ENCODE data around the gene PRSS57.

The PRSS57 gene

DNA sequence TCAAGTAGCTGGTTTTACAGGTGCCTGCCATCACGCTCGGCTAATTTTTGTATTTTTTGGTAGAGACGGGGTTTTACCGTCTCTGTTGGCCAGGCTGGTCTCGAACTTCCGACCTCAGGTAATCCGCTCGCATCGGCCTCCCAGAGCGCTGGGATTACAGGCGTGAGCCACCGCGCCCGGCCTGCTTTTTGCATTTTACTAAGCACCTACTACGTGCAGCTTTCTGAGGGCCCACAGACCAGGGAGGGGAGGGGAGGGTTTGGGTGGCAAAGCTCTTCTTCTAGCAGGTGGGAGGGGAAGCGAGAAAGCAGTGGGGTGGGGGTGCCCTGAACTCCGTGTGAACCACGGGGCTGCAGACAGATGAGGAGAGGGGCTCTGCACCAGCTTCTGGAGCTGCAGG is 28.5 kb upstream of the PRSS57 start:
- Histone ChIP-seq H3K9me3 (no peaks in the 10 kb centered on the region), H3K4me2 (peak overlapping the region; percentile 98), H3K36me3 (peaks cover 10% of the 10 kb centered on the region), H3K27me3 (no peaks in the 10 kb centered on the region), H3K9ac (peak overlapping the region; percentile 63; the same call in 1 of the 2 replicates), H3K4me1 (peaks cover 92% of the 10 kb centered on the region), H3K4me3 (peak overlapping the region; percentile 56), H3K27ac (peak overlapping the region; percentile 87), H4K20me1 (peaks cover 32% of the 10 kb centered on the region)
- no peak for TF ChIP-seq Cebpa-rat (IDR thresholded peaks at IDR 0.05)

DNA sequence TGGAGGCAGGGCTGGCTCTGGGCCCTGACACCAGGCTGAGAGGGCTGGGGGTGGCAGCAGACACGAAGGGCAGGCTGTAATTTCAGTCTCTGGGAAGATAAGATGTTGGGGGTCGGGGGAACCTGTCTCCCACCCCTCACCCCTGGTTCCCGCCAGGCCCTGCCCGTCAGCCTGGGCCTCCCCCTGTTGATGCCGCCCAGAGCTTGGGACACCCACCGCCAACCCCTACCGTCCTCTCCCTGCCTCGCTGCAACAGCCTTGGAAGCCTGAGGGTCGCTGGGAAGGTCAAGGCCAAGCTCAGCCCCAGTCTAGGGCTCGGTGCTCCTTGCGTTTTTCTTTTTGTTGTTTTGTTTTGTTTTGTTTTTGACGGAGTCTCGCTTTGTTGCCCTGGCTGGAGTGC is 28.0 kb upstream of the PRSS57 start:
- Histone ChIP-seq H3K27me3 (no peaks in the 10 kb centered on the region), H3K4me2 (peak overlapping the region; percentile 98), H3K4me3 (peak overlapping the region; percentile 56), H3K9ac (peak overlapping the region; percentile 63), H3K9me3 (no peaks in the 10 kb centered on the region), H3K36me3 (peaks cover 10% of the 10 kb centered on the region), H3K27ac (peak overlapping the region; percentile 87), H4K20me1 (peaks cover 37% of the 10 kb centered on the region), H3K4me1 (peaks cover 92% of the 10 kb centered on the region)
- no peak for TF ChIP-seq Cebpa-rat (IDR thresholded peaks at IDR 0.05)

DNA sequence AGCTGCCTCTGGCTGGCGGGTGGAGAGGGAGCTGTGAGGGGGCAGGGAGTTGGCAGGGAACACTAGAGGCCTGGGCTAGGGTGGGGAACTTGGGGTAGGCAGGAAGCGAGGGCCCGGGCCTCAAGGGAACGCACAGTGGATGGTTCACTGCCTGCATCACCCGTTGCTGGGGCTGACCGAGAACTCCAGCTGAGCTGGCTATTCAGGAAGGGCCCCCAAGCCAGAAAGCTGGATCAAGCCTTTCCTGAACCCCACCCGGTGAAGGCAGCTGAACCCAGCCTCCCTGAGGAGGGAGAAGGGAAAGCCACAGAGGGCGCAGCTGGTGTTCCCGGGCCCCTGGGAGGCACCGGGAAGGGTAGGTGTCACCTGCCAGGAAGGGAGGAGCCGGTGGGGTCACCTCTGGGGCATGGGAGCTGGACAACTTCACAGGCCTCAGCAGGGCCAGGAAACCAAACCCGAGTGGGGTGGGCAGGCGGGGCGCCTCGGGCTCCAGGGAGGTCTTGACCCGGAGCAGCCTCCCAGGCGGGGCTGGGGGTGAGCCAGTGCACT is 27.4 kb upstream of the PRSS57 start:
- Histone ChIP-seq H4K20me1 (peaks cover 43% of the 10 kb centered on the region), H3K36me3 (peaks cover 10% of the 10 kb centered on the region), H3K4me3 (peak overlapping the region; percentile 56), H3K4me2 (peak overlapping the region; percentile 98), H3K9ac (peak overlapping the region; percentile 63; the same call in 1 of the 2 replicates), H3K27ac (peak overlapping the region; percentile 87), H3K4me1 (peaks cover 92% of the 10 kb centered on the region), H3K27me3 (no peaks in the 10 kb centered on the region), H3K9me3 (no peaks in the 10 kb centered on the region)
- no peak for TF ChIP-seq Cebpa-rat (IDR thresholded peaks at IDR 0.05)

DNA sequence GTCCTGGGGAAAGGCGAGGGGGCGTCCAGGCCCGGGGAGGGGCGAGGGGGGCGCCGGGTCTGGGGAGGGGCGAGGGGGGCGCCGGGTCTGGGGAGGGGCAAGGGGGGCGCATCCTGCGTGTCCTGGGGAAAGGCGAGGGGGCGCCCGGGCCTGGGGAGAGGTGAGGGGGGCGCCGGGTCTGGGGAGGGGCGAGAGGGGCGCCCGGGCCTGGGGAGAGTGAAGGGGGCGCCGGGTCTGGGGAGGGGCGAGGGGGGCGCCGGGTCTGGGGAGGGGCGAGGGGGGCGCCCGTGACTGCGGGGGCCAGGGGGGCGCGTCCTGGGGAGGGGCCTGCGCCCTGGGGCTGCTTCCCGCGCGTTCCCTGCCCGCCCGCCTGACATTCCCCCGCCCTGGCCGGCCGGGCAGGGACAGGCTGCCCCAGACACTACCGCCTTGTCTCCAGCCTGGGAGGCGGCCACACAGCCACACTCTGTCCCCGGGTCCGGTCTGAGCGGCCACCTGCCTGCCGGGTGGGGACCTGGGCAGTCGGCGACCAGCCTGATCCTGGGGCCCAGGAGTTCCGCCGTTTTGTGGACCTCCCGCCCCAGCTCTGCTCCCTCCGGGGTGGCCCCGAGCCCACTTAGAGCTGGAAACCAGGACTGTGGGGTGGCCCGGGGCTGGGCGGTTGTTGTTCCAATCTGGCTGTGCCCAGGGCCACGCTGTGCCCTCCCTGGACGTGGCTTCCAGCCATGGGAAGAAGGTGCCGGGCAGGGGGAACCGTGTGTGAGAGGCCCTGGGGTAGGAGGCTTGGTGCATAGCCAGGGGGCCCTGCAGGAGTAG is 25.3 kb upstream of the PRSS57 start:
- TF ChIP-seq Cebpa-rat (IDR thresholded peaks at IDR 0.05) = no peak
- peak overlapping the region; percentile 98 for H3K4me2 ChIP-seq

DNA sequence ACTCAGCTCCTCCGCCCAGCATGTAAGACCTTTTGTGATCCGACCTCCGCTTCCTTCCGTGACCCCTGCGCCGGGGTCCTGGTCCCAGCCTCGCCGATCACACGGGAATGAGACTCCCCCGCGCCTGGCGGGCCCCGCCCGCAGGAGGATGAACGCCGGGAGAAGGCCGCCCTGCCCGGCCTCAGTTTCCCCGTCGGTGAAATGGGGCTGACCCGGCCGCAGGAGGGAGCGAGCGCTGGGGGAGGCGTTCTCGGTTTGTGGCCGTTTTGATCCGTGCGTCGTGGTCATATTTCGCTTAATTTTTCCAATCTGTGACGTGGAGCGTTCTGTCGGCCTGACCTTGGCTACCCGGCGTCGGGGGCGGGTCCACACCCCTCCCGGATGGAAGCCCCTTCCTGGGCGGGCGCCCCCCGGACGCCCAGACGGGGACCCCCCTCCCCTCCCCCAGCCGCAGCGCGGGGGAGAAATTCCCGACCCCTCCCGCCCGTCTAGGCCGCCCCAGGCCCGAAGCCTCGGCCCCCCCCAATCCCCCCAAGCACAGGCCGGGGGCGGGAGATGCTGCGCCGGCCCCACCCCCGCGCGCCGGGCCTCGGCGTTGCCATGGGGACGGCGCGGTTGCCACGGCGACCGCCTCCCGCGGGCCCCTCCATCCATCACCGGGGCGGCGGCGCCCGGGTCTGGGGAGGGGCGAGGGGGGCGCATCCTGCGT is 24.5 kb upstream of the PRSS57 start:
- no peak for TF ChIP-seq Cebpa-rat (IDR thresholded peaks at IDR 0.05)
- Histone ChIP-seq H4K20me1 (peaks cover 64% of the 10 kb centered on the region), H3K9me3 (peaks cover 9% of the 10 kb centered on the region), H3K36me3 (peaks cover 13% of the 10 kb centered on the region), H3K27me3 (no peaks in the 10 kb centered on the region), H3K4me1 (peaks cover 88% of the 10 kb centered on the region), H3K4me3 (peak overlapping the region; percentile 25; the same call in 1 of the 2 replicates), H3K9ac (no peak overlapping the region), H3K27ac (peak overlapping the region; percentile 43), H3K4me2 (peak overlapping the region; percentile 89)

More for the DNA sequence above, 25.3 kb upstream of the PRSS57 start:
- Histone ChIP-seq H3K9ac (peak overlapping the region; percentile 47), H3K4me3 (0 out of 2 replicates have a peak overlapping the region, but pooled peaks have one; percentile 22), H3K27ac (peak overlapping the region; percentile 83), H3K4me1 (peaks cover 94% of the 10 kb centered on the region), H3K9me3 (peaks cover 2% of the 10 kb centered on the region), H4K20me1 (peaks cover 58% of the 10 kb centered on the region), H3K36me3 (peaks cover 5% of the 10 kb centered on the region), H3K27me3 (no peaks in the 10 kb centered on the region)

DNA sequence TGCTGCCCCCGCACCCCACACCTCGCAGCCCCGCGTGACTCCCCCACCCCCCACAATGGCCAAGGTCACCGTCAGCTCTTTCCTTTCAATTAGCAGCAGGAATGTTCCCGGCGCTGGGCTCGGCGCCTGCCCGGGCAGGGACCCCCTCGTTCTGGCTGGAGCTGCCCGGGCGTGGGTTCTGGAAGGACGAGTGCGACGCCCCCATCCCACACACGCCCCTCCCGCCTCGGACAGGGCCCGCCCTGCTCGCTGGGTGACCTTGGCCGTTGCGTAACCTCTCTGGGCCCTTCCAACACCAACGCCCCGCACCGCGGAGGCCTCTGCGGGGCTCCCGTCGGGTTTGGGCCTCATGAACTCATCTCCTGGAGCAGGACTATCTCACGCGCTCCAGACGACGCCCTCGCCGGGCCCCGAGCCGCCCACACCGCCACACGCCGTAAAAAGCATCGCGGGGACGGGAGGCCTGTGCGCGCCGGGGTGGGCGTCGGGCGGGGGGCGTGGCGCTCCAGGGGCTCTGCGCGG is 23.8 kb upstream of the PRSS57 start:
- H3K4me1 ChIP-seq = peaks cover 81% of the 10 kb centered on the region
- H4K20me1 ChIP-seq = peaks cover 67% of the 10 kb centered on the region
- no peaks in the 10 kb centered on the region for H3K27me3 ChIP-seq
- peak overlapping the region; percentile 89 for H3K4me2 ChIP-seq
- H3K9me3 ChIP-seq = peaks cover 11% of the 10 kb centered on the region
- peak overlapping the region; percentile 25 for H3K4me3 ChIP-seq
- peaks cover 16% of the 10 kb centered on the region for H3K36me3 ChIP-seq
- 0 out of 2 replicates have a peak overlapping the region, but pooled peaks have one; percentile 24 for H3K9ac ChIP-seq
- peak overlapping the region; percentile 43 for H3K27ac ChIP-seq
- TF ChIP-seq Cebpa-rat (IDR thresholded peaks at IDR 0.05) = peak; percentile 48; the same call in 1 of the 2 replicates

DNA sequence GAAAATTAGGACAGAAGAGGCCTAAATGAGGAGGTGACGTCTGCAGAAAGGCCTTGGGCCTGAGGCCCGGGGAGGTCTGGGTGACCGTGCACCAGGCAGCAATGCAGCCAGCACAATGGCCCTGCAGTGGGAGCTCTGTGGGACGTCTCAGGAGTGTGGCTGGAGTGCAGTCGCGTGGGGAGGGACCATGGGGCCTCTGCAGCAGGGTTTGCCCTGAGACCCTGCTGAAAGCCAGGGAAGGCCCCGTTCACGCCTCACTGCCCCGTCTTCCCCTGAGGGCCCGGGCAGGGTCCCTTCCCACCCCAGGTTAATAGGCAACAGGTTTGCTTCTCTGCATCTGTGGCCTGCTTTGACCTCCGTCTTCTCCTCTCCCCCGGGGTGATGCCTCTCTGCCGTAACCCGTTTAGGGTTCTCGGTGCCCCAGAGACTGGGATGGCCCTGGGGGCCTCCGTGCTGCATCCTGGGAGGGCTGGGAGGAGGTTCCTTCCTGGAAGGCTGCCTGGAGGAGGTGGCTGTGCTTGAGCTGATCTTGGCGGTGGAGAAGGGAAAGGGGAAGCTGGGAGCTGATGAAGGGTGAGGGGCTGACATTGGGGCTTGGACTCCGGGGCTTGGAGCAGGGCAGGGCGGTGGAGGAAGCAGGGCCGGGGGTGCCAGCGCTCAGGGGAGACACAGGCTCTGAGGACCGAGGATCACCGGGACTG is 23.1 kb upstream of the PRSS57 start:
- peaks cover 19% of the 10 kb centered on the region for H3K36me3 ChIP-seq
- peaks cover 76% of the 10 kb centered on the region for H3K4me1 ChIP-seq
- H4K20me1 ChIP-seq = peaks cover 71% of the 10 kb centered on the region
- H3K4me3 ChIP-seq = peak overlapping the region; percentile 41
- H3K4me2 ChIP-seq = peak overlapping the region; percentile 89
- peak overlapping the region; percentile 57; the same call in 1 of the 2 replicates for H3K9ac ChIP-seq
- TF ChIP-seq Cebpa-rat (IDR thresholded peaks at IDR 0.05) = no peak
- no peaks in the 10 kb centered on the region for H3K27me3 ChIP-seq
- peak overlapping the region; percentile 43 for H3K27ac ChIP-seq
- peaks cover 11% of the 10 kb centered on the region for H3K9me3 ChIP-seq

DNA sequence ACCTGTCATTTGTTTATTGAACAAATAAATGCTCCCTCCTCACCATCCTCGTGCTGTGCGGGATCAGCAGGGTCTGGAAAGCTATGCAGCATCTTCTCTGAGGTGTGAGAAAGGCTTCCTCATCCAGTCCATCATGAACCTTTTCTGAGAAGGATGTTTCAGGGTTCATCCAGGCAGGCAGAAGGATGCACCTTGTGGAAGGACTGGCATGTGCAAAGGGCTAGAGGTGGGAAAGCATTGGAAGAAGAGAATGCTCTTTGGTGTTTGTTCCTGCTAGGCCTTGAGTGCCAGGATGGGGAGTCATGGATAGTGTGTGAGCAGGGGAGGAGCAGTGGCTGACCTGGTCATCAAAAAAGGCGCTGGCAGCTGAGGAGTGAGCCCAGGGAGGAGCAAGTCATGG is 20.1 kb upstream of the PRSS57 start:
- TF ChIP-seq Cebpa-rat (IDR thresholded peaks at IDR 0.05) = no peak
- Histone ChIP-seq H3K27ac (0 out of 2 replicates have a peak overlapping the region, but pooled peaks have one; percentile 22), H3K4me3 (no peak overlapping the region)

DNA sequence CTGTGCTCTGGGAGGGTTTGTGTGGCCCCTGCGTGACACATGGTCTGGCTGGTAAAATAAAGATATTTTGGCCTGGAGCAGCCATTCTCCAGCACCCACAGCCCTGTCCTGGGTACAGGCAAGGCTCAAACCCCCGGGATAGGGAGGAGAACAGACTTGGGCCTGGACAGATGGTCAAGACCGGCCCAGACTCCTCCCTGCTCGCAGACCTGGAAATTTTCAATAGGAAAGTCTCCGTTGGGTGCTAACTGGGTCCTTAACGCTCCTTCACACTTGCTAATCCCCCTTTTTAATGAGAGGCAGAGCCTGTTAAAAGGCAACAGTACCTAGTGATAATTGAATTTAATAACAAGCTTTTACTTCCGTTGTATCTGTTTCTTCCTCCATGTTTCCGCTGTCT is 16.0 kb upstream of the PRSS57 start:
- Histone ChIP-seq H3K27ac (peak overlapping the region; percentile 91), H3K4me3 (peak overlapping the region; percentile 94), H3K4me1 (peaks cover 54% of the 10 kb centered on the region), H3K9me3 (peaks cover 11% of the 10 kb centered on the region), H4K20me1 (peaks cover 51% of the 10 kb centered on the region), H3K9ac (peak overlapping the region; percentile 88), H3K27me3 (no peaks in the 10 kb centered on the region), H3K36me3 (peaks cover 26% of the 10 kb centered on the region), H3K4me2 (peak overlapping the region; percentile 100)
- no peak for TF ChIP-seq Cebpa-rat (IDR thresholded peaks at IDR 0.05)

More for the DNA sequence above, 20.1 kb upstream of the PRSS57 start:
- Histone ChIP-seq H3K9ac (no peak overlapping the region), H3K36me3 (peaks cover 26% of the 10 kb centered on the region), H4K20me1 (peaks cover 87% of the 10 kb centered on the region), H3K4me1 (peaks cover 74% of the 10 kb centered on the region), H3K9me3 (peaks cover 11% of the 10 kb centered on the region), H3K27me3 (no peaks in the 10 kb centered on the region), H3K4me2 (no peak overlapping the region)

Measured in BLaER1 (cell line).